Measurements from ENCODE around the gene RAB3GAP2.
"Not testable (repeated sequence)": the region's sequence is repeated elsewhere in the genome, so short reads cannot be mapped to it uniquely, and the experiment has no call there.

Gene RAB3GAP2

DNA sequence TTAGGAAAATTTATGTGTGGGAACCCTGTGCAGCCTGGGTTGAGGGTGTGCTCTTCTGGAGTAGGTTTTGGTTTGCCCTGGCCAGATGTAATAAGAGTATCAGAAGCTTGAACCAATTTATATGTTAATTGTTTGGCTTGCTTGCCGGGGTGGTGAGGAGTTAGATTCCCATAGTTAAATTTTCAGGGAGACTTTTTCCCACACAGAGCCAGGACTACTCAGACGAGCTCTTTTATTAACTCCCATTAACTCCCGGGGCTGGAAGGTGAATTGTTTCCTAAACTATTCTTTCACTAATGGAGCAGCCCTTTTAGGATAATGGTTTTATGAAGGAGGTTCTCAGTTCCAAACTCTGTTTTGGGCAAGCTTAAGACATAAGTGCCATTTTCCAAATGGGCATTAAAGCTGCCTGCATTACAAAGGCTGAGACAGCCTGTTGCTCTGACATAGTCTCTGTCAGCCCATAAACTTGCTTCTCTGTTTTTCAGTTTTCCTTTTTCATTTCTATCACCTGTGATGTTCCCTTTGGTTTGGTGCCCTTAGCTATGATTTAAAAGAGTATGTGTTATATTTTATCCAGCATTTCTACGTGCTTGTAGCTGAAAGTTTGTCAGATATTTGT lies 18.0 kb upstream of the RAB3GAP2 start:
- DNase-seq (ENCODE audit: low read depth in 2 of 2, low spot score in 1 of 2): no peak

GRCh38 chr1:220287129-220287528 lies 14.9 kb upstream of the RAB3GAP2 start:
- DNase-seq (ENCODE audit: low read depth in 2 of 2, low spot score in 1 of 2): no peak

DNA sequence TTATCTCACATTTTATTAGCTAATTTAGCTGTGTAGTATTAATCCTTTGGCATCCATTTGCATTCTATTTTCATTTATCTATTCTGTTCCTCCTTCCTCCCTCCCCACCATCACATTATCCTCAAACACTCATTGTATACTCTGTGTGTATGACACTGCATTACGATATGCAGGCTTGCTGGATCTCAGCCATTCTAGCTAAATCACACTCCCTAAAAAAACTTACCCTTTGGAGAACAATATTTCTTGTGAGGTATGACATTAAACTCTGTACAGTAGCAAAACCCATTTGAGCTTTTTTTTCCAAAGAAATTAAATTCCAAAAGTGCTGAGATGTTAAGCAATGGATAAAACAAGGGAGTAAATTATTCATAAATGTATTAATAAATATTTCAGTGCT lies 11.4 kb upstream of the RAB3GAP2 start:
- no peak for DNase-seq (ENCODE audit: low read depth in 2 of 2, low spot score in 1 of 2)

DNA sequence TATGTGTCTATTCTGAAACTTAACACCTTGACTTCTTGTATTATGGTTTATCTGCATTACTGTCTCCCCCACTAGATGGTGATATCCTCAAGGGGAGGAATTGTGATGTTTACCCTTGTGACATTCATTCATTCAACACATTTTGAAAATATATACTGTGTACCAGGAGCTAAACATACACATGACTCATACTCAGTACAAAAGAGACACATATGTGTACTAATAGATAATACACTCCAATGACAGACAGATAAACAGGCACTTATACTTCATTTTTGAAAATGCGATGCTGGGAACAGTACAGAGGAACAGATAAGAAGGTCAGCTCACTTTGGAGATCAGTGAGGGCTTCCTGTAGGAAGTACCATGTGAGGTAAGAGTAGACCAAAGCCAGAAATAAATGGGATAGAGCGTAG lies 8.9 kb upstream of the RAB3GAP2 start:
- no peak for DNase-seq (ENCODE audit: low read depth in 2 of 2, low spot score in 1 of 2)

GRCh38 chr1:220280249-220280648 lies 8.0 kb upstream of the RAB3GAP2 start:
- no peak for DNase-seq (ENCODE audit: low read depth in 2 of 2, low spot score in 1 of 2)

- no peak for DNase-seq (ENCODE audit: low read depth in 2 of 2, low spot score in 1 of 2)
Observed at GRCh38 chr1:220278991-220279390, 6.7 kb upstream of the RAB3GAP2 start.

GRCh38 chr1:220275430-220275829 lies 3.2 kb upstream of the RAB3GAP2 start:
- DNase-seq (ENCODE audit: low read depth in 2 of 2, low spot score in 1 of 2): no peak

DNA sequence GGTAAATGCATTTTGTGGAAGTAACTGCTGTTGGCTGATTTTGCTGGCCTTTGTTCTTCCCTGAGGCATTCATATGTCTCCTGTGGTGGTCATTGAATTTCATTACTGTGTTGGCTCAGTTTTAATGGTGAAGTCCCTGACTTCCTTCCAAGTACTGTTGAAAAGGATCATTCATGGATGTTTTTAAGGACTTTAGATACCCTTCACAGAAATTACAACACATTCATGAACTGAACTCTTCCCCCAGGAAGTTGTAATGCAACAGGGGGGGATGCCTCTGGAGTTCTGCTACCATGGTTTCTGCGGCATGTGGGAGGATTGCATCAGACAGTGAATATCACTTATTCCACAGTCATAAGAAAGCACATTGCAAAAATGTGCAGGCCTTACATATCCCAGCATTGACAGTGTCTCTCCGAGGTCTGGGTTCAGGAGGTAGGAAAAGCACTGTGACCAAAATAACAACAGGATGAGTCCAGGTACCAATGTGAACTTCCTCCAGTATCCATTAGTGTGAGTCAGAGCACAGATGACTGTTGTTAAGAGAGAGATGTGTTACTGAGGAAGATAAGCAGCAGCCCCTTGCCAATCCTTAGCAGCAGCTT lies 2.1 kb upstream of the RAB3GAP2 start:
- DNase-seq (ENCODE audit: low read depth in 2 of 2, low spot score in 1 of 2): no peak

- DNase-seq (ENCODE audit: low read depth in 2 of 2, low spot score in 1 of 2): no peak
Observed at GRCh38 chr1:220272841-220273090, 513 bp upstream of the RAB3GAP2 start.

GRCh38 chr1:220271706-220272046 lies 577 bp downstream of the RAB3GAP2 start:
- no peak for DNase-seq (ENCODE audit: low read depth in 2 of 2, low spot score in 1 of 2)

GRCh38 chr1:220269036-220269435 lies 3.2 kb downstream of the RAB3GAP2 start:
- no peak for DNase-seq (ENCODE audit: low read depth in 2 of 2, low spot score in 1 of 2)

- DNase-seq (ENCODE audit: low read depth in 2 of 2, low spot score in 1 of 2): no peak
Observed at GRCh38 chr1:220267630-220268029, 4.6 kb downstream of the RAB3GAP2 start.

GRCh38 chr1:220260228-220260627 lies 12.0 kb downstream of the RAB3GAP2 start:
- not testable (repeated sequence) for DNase-seq (ENCODE audit: low read depth in 2 of 2, low spot score in 1 of 2)

- not testable (repeated sequence) for DNase-seq (ENCODE audit: low read depth in 2 of 2, low spot score in 1 of 2)
Observed at GRCh38 chr1:220259756-220260155, 12.5 kb downstream of the RAB3GAP2 start.

- DNase-seq (ENCODE audit: low read depth in 2 of 2, low spot score in 1 of 2): not testable (repeated sequence)
Observed at GRCh38 chr1:220256194-220256593, 16.1 kb downstream of the RAB3GAP2 start.

GRCh38 chr1:220255204-220255603 lies 17.0 kb downstream of the RAB3GAP2 start:
- no peak for DNase-seq (ENCODE audit: low read depth in 2 of 2, low spot score in 1 of 2)

DNA sequence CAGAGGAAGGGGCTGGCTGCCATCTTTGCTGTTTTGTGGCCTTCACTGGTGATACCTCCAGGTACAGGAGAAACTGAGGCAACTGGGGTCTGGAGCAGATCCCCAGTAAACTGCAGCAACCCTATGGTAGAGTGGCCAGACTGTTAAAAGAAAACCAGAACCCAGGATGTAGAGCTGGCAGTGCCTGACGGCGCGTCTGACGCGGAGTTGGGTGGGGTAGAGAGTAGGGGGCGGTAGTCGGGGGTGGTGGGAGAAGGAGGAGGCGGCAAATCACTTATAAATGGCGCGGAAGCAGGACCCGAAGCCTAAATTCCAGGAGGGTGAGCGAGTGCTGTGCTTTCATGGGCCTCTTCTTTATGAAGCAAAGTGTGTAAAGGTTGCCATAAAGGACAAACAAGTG lies 19.0 kb downstream of the RAB3GAP2 start:
- not testable (repeated sequence) for DNase-seq (ENCODE audit: low read depth in 2 of 2, low spot score in 1 of 2)

DNA sequence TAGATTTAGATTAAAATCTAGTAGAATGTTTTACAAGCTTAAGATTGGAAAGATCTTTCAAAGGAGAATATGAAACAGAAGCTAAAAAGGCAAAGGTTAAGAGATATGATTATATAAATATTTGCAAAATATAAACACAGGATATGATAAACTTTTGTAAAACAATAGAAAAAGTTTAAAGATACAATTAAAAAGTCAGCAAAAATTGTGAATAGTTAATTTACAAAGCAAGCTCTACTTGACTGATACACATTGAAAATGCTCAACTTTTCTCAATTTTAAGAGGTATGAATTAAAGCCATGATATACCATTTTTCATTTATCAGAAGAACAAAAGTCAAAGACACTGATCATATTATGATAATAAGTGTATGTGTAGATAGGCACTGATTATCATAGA lies 21.0 kb downstream of the RAB3GAP2 start:
- DNase-seq (ENCODE audit: low read depth in 2 of 2, low spot score in 1 of 2): no peak

DNA sequence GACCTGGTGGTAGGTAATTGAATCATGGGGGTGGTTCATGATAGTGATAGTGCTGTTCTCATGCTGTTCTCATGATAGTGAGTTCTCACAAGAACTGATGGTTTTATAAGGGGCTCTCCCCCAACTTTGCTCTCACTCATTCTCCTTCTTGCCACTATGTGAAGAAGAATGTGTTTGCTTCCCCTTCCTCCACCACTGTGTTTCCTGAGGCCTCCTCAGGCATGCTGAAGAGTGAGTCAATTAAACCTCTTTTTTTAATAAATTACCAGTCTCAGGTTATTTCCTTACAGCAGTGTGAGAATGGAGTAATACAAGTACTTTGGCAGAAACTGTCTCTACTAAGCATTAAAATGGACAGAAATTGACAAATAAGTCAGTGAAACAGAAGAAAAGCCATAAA lies 21.6 kb downstream of the RAB3GAP2 start:
- DNase-seq (ENCODE audit: low read depth in 2 of 2, low spot score in 1 of 2): no peak

DNA sequence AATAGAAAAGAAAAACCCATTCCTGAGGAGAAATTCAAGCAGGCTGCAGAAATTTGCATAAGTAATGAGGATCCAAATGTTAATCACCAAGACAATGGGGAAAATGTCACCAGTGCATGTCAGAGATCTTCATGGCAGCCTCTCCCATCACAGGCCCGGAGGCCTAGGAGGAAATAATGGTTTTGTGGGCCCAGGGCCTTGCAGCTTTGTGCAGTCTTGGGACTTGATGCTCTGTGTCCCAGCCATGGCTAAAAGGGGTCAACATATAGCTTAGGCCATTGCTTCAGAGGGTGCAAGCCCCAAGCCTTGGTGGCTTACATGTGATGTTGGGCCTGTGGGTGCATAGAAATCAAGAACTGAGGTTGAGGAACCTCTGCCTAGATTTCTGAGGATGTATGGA lies 22.7 kb downstream of the RAB3GAP2 start:
- no peak for DNase-seq (ENCODE audit: low read depth in 2 of 2, low spot score in 1 of 2)

- DNase-seq (ENCODE audit: low read depth in 2 of 2, low spot score in 1 of 2): not testable (repeated sequence)
Observed at GRCh38 chr1:220248715-220249265, 23.5 kb downstream of the RAB3GAP2 start.

DNA sequence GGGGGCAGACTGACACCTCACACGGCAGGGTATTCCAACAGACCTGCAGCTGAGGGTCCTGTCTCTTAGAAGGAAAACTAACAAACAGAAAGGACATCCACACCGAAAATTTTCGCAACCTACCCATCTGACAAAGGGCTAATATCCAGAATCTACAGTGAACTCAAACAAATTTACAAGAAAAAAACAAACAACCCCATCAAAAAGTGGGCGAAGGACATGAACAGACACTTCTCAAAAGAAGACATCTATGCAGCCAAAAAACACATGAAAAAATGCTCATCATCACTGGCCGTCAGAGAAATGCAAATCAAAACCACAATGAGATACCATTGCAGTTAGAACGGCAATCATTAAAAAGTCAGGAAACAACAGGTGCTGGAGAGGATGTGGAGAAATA lies 26.4 kb downstream of the RAB3GAP2 start:
- not testable (repeated sequence) for DNase-seq (ENCODE audit: low read depth in 2 of 2, low spot score in 1 of 2)

DNA sequence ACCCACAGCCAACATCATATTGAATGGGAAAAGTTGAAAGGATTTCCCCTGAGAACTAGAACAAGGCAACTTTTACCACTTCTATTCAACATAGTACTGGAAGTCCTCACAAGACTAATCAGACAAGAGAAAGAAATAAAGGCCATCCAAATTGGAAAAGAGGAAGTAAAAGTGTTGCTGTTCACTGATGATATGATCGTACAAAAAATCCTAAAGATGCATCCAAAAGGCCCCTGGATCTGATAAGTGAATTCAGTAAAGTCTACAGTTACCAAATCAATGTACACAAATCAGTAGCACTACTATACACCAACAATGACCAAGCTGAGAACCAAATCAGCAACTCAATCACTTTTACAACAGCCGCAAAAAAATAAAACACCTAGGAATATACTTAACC lies 28.3 kb downstream of the RAB3GAP2 start:
- no peak for DNase-seq (ENCODE audit: low read depth in 2 of 2, low spot score in 1 of 2)

Measured in stimulated activated CD8-positive, alpha-beta memory T cell treated with anti-CD3 and anti-CD28 coated beads, Interleukin-4, amount 100 ng/mL, for 1 hour (primary cell).